Kidney (tissue), 14 donors: Measurements from ENCODE around the gene RNF213. TPM values are rescaled to one million over a fixed set of nuclear protein-coding genes. Genes with fewer than 3 reads are reported as not detected.

ENCODE experiments used
- DNase-seq, 5 donors: peaks; one replicate each; pipeline ENCODE4 v3.0.0-alpha.2; 2013 to 2020
- FAIRE-seq: peaks from 2 replicates; lab custom pipeline; 2012; peaks lifted over from hg19 to GRCh38; lab: Jason Lieb, UNC
- H3K27ac ChIP-seq, 2 donors: one replicate each; pipeline ENCODE4 v1.7.0; 2013; ENCODE audit warnings: low read depth in 2 of 2, low read length in 2 of 2, inconsistent platforms in 1 of 2
- H3K27me3 ChIP-seq: one replicate; pipeline ENCODE4 v1.7.1; 2013; ENCODE audit warnings: low read length, inconsistent platforms; ENCODE audit not compliant: control insufficient read depth, insufficient read depth
- H3K36me3 ChIP-seq, 3 donors: one replicate each; pipeline versions ENCODE4 v1.7.0 to v1.7.1; 2013; ENCODE audit warnings: low read length in 3 of 3, control low read depth in 1 of 3, inconsistent platforms in 1 of 3; ENCODE audit not compliant: insufficient read depth in 3 of 3, control insufficient read depth in 2 of 3
- H3K4me1 ChIP-seq, 3 donors: one replicate each; pipeline versions ENCODE4 v1.7.0 to v1.7.1; 2013; ENCODE audit warnings: low read length in 3 of 3, inconsistent platforms in 1 of 3, low read depth in 1 of 3; ENCODE audit not compliant: control insufficient read depth in 2 of 3, insufficient read depth in 2 of 3
- H3K4me3 ChIP-seq, 3 donors: one replicate each; pipeline versions ENCODE4 v1.7.0 to v1.8.1; 2013; ENCODE audit warnings: low read length in 3 of 3, control low read depth in 1 of 3, inconsistent platforms in 1 of 3
- H3K9ac ChIP-seq, 3 donors: one replicate each; pipeline versions ENCODE4 v1.7.0 to v1.7.1; 2013; ENCODE audit warnings: low read length in 3 of 3, control low read depth in 1 of 3, inconsistent platforms in 1 of 3
- H3K9me3 ChIP-seq, 3 donors: one replicate each; pipeline versions ENCODE4 v1.7.0 to v1.7.1; 2013; ENCODE audit warnings: low read length in 3 of 3, control low read depth in 1 of 3, inconsistent platforms in 1 of 3; ENCODE audit not compliant: control insufficient read depth in 2 of 3, insufficient read depth in 1 of 3
- intact Hi-C: fragments of 100-400 bp; cut with DNase I; formaldehyde crosslinking; loops from one replicate; pipeline ENCODE4 v1.11.1; 2022
- polyA plus RNA-seq: library from polyadenylated mRNA; stranded (reverse); fragments of 350-450 nt; fragmentation: Illumina TruSeq; extraction: RNeasy Lipid Tissue Mini Kit (QIAGEN cat#74804); gene quantifications from one replicate; pipeline ENCODE4 v1.2.3, GENCODE V29; 2014; ENCODE audit warnings: low read depth, low replicate concordance; ENCODE audit not compliant: insufficient read depth
- total RNA-seq: library from RNA; stranded (reverse); fragmentation: NEBNext Ultra II Directional; extraction: Animal tissue kit (Norgen Biotek cat#: 25700); gene quantifications from one replicate; pipeline ENCODE4 v1.2.1, GENCODE V29; 2021
- TF ChIP-seq, protein P1 (sequence below): IDR thresholded peaks from 3 replicates; pipeline ENCODE4 v1.5.1; 2012; ENCODE audit warnings: mild to moderate bottlenecking, moderate library complexity, borderline replicate concordance; ENCODE audit not compliant: insufficient read depth; ENCODE audit errors: extremely low read depth
- donor health status: control.
- donor health status: control.
- donor health status: control.
- donor health status: control.
- donor health status: control.
- donor health status: DM: yes; HTN: yes; CAD: no.
- donor health status: Normal renal cell carcinoma (clear cell type).

Gene RNF213
- total and polyA plus RNA-seq, 2 donors from 2014 or later: 43.4 to 276 TPM

DNA sequence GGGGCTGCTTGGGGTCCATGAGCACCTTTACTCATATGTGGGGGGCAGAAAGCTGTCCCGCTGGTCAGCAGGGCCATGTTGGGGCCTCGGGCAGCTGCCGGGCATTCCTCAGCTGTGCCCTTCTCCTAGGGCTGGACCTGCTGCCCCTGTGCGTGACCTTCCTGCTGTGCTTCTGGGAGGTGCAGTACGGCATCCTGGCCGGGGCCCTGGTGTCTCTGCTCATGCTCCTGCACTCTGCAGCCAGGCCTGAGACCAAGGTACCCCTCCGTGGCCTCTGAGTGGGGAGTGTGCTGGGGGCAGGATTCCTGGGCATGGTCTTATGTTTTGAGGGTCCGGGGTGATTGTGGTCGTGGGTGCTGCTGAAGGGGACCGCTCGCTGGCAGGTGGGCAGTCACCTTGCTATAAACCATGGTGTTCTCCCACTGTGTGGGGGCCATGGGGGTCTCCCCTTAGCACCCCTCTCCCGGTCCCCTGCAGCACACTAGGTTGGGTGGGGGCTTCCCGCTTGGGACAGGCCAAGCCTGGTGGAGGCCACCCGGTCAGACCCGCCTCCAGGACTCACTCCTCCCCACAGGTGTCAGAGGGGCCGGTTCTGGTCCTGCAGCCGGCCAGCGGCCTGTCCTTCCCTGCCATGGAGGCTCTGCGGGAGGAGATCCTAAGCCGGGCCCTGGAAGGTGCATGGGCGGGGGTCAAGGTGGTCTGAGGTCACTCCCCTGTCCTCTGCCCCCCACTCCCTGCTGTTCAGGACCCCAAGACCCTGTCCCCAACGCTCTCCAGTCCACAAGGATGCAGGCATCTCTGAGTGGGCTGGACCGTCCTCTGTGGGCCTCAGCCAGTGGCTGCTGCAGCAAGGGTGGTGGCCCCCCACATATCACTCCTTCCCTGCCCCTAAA is 12.4 kb upstream of the RNF213 start:
- no peak overlapping the region for H3K27ac ChIP-seq
- no peaks in the 10 kb centered on the region for H3K27me3 ChIP-seq
- H3K9me3 ChIP-seq: no peaks in the 10 kb centered on the region
- no peak overlapping the region for H3K4me3 ChIP-seq
- intact Hi-C loops: no loop called here
- H3K4me1 ChIP-seq: peaks cover 0 to 3% (median 1%) of the 10 kb centered on the region in 3 donors
- H3K36me3 ChIP-seq: peaks cover 0 to 27% (median 14%) of the 10 kb centered on the region in 3 donors
- H3K9ac ChIP-seq: no peak overlapping the region
- no peak for FAIRE-seq
- TF ChIP-seq, protein P1, sequence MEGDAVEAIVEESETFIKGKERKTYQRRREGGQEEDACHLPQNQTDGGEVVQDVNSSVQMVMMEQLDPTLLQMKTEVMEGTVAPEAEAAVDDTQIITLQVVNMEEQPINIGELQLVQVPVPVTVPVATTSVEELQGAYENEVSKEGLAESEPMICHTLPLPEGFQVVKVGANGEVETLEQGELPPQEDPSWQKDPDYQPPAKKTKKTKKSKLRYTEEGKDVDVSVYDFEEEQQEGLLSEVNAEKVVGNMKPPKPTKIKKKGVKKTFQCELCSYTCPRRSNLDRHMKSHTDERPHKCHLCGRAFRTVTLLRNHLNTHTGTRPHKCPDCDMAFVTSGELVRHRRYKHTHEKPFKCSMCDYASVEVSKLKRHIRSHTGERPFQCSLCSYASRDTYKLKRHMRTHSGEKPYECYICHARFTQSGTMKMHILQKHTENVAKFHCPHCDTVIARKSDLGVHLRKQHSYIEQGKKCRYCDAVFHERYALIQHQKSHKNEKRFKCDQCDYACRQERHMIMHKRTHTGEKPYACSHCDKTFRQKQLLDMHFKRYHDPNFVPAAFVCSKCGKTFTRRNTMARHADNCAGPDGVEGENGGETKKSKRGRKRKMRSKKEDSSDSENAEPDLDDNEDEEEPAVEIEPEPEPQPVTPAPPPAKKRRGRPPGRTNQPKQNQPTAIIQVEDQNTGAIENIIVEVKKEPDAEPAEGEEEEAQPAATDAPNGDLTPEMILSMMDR: no peak
- peak in 1 of 5 donors; percentile 52 for DNase-seq

DNA sequence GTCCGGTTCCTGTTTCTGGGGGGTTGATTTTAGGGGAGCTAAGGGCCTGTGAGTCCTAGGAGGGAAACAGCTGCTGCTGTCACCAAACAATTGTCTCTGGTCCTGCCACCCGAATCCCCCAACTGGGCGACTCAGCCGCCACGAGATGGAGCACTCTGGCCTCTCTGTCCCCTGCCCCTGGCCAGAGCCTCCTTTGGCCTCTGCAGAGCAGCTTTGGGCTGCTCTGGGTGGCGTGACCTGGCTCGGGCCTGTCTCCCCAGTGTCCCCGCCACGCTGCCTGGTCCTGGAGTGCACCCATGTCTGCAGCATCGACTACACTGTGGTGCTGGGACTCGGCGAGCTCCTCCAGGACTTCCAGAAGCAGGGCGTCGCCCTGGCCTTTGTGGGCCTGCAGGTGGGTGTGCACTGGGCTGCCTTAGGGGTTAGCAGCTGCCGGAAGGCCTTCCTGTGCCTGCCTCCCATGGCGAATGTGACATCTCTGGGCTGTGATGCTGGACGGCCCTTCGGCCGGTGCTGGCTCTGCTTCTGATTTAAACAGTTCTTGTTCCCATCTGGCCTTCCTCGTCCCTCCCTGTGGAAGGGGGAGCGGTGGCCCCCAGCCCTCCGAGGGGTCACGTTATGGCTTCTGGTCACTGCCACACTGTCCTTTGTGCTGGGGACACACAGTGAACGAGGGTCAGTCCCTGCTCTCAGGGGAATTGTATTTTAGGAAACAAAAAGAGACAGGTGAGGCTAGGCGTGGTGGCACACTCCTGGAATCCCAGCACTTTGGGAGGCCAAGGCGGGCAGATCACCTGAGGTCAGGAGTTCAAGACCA is 11.6 kb upstream of the RNF213 start:
- no peak overlapping the region for H3K4me3 ChIP-seq
- intact Hi-C loops: no loop called here
- no peak for DNase-seq
- FAIRE-seq: no peak
- H3K36me3 ChIP-seq: peaks cover 0 to 23% (median 14%) of the 10 kb centered on the region in 3 donors
- H3K9me3 ChIP-seq: no peaks in the 10 kb centered on the region
- no peak overlapping the region for H3K27ac ChIP-seq
- TF ChIP-seq, protein P1: no peak
- H3K4me1 ChIP-seq: peaks cover 0 to 8% (median 7%) of the 10 kb centered on the region in 3 donors
- no peak overlapping the region for H3K9ac ChIP-seq
- no peaks in the 10 kb centered on the region for H3K27me3 ChIP-seq

DNA sequence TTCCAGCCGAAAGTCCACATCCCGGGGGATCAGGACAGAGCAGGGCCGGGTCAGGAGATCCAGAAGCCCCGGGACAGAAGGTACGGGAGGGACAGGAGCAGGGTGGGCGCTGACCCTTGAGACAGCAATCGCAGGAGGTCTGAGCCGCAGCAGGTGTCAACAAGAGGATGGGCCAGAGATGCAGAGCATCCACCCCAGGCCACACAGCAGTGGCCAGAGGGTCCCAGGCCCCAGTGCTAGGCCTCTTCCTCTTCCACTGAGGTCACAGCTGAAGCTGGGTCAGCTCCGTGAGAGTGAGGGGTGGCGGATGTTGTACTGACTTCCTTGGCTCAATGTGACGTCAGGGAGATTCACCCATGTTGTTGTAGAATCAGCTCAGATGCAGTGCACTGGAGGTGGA is 8.7 kb upstream of the RNF213 start:
- DNase-seq (no peak), FAIRE-seq (no peak)
- no peak overlapping the region for H3K27ac ChIP-seq
- H3K4me3 ChIP-seq: no peak overlapping the region
- peaks cover 0 to 8% (median 0%) of the 10 kb centered on the region in 3 donors for H3K36me3 ChIP-seq
- no peaks in the 10 kb centered on the region for H3K9me3 ChIP-seq
- intact Hi-C loops: no loop called here
- TF ChIP-seq, protein P1: no peak
- no peak overlapping the region for H3K9ac ChIP-seq
- H3K4me1 ChIP-seq: peaks cover 2 to 21% (median 10%) of the 10 kb centered on the region in 3 donors
- H3K27me3 ChIP-seq: no peaks in the 10 kb centered on the region
